Trophoblast cell (in vitro differentiated cells and primary cell): ENCODE data around the gene PRSS38.
"Not testable (repeated sequence)": the region's sequence is repeated elsewhere in the genome, so short reads cannot be mapped to it uniquely, and the experiment has no call there.

Experiments
- DNase-seq, 2 donors: peaks; one replicate each; pipeline ENCODE4 v3.0.0-alpha.2; 2016
- H2AFZ ChIP-seq: 2 replicates; pipeline ENCODE4 v1.6.1; 2013; ENCODE audit warnings: low read length, moderate library complexity, mild to moderate bottlenecking; ENCODE audit not compliant: insufficient read depth, poor library complexity
- H2AK5ac ChIP-seq: 2 replicates; pipeline ENCODE4 v1.6.1; 2013; ENCODE audit warnings: mild to moderate bottlenecking, low read length
- H2BK120ac ChIP-seq: 2 replicates; pipeline ENCODE4 v1.6.1; 2013; ENCODE audit warnings: low read length, mild to moderate bottlenecking, moderate library complexity; ENCODE audit not compliant: insufficient read depth, poor library complexity
- H2BK12ac ChIP-seq: 2 replicates; pipeline ENCODE4 v1.6.1; 2013; ENCODE audit warnings: mild to moderate bottlenecking, low read length, moderate library complexity
- H2BK5ac ChIP-seq: 2 replicates; pipeline ENCODE4 v1.6.1; 2013; ENCODE audit warnings: low read length, low read depth, moderate library complexity, mild to moderate bottlenecking; ENCODE audit not compliant: poor library complexity
- H3K14ac ChIP-seq: 2 replicates; pipeline ENCODE4 v1.6.1; 2013; ENCODE audit warnings: mild to moderate bottlenecking, low read length
- H3K18ac ChIP-seq: 2 replicates; pipeline ENCODE4 v1.6.1; 2013; ENCODE audit warnings: mild to moderate bottlenecking, low read length
- H3K23ac ChIP-seq: 2 replicates; pipeline ENCODE4 v1.6.1; 2013; ENCODE audit warnings: low read length
- H3K27ac ChIP-seq: 2 replicates; pipeline ENCODE4 v1.5.1; 2013; ENCODE audit warnings: low read depth, mild to moderate bottlenecking, inconsistent platforms, low read length, moderate library complexity
- H3K27me3 ChIP-seq: 2 replicates; pipeline ENCODE4 v1.6.1; 2013; ENCODE audit warnings: inconsistent platforms, mild to moderate bottlenecking, low read length, moderate library complexity; ENCODE audit not compliant: insufficient read depth
- H3K36me3 ChIP-seq, 2 experiments: 1 replicate in 1 of 2; 2 replicates in 1 of 2; pipeline ENCODE4 v1.6.1; 2013; ENCODE audit warnings: low read length in 2 of 2, mild to moderate bottlenecking in 2 of 2, moderate library complexity in 1 of 2; ENCODE audit not compliant: insufficient read depth in 2 of 2, control insufficient read depth in 1 of 2
- H3K4ac ChIP-seq: 2 replicates; pipeline ENCODE4 v1.6.1; 2013; ENCODE audit warnings: low read depth, mild to moderate bottlenecking, low read length, moderate library complexity
- H3K4me1 ChIP-seq, 2 experiments: 1 replicate in 1 of 2; 2 replicates in 1 of 2; pipeline ENCODE4 v1.6.1; 2013; ENCODE audit warnings: low read length in 2 of 2, mild to moderate bottlenecking in 2 of 2, moderate library complexity in 1 of 2; ENCODE audit not compliant: insufficient read depth in 2 of 2, control insufficient read depth in 1 of 2
- H3K4me2 ChIP-seq: 2 replicates; pipeline ENCODE4 v1.6.1; 2013; ENCODE audit warnings: inconsistent platforms, mild to moderate bottlenecking, low read length, moderate library complexity
- H3K4me3 ChIP-seq: 2 replicates; pipeline ENCODE4 v1.5.1; 2013; ENCODE audit warnings: mild to moderate bottlenecking, low read depth, low read length, inconsistent platforms
- H3K79me1 ChIP-seq: one replicate; pipeline ENCODE4 v1.6.1; 2013; ENCODE audit warnings: low read length
- H3K79me2 ChIP-seq: 2 replicates; pipeline ENCODE4 v1.6.1; 2013; ENCODE audit warnings: low read length, mild to moderate bottlenecking; ENCODE audit not compliant: control insufficient read depth, insufficient read depth, poor library complexity
- H3K9ac ChIP-seq: 2 replicates; pipeline ENCODE4 v1.6.1; 2013; ENCODE audit warnings: mild to moderate bottlenecking, low read length
- H3K9me3 ChIP-seq: 2 replicates; pipeline ENCODE4 v1.6.1; 2013; ENCODE audit warnings: low read depth, mild to moderate bottlenecking, control low read depth, inconsistent platforms, low read length; ENCODE audit not compliant: insufficient read depth
- H4K12ac ChIP-seq: 2 replicates; pipeline ENCODE4 v1.6.1; 2013; ENCODE audit warnings: low read depth, mild to moderate bottlenecking, low read length, moderate library complexity
- H4K8ac ChIP-seq: 2 replicates; pipeline ENCODE4 v1.6.1; 2013; ENCODE audit warnings: low read depth, mild to moderate bottlenecking, low read length, moderate library complexity
- H4K91ac ChIP-seq: one replicate; pipeline ENCODE4 v1.6.1; 2013; ENCODE audit warnings: low read depth, mild to moderate bottlenecking, low read length, moderate library complexity
- WGBS: extraction: QIAGEN DNeasy Blood & Tissue Kit; methylation state at CpG from one replicate; pipeline ENCODE4 v1.1.7; 2013; ENCODE audit warnings: missing lambda C conversion rate; ENCODE audit not compliant: insufficient read length, insufficient coverage; ENCODE audit errors: extremely low coverage; 5-methylcytosine and 5-hydroxymethylcytosine counted together

Gene PRSS38

DNA sequence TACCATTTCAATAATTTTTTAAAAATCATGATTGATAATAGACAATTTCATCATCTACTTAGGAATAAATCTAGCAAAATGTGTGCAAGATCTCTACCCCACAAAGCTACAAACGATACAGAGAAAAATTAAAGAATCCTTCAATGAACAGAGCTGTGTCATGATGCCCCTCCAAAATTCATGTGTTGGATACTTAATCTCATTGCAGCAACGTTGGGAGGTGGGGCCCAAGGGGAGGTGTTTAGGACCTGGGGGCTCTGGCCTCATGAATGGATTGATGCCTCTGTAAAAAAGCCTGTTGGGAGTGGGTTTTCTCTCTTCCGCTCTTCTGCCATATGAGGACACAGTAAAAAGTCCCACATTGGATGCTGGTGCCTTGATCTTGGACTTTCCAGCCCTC is 54.9 kb downstream of the PRSS38 start:
- H3K4me3 ChIP-seq, result no peak overlapping the region
- no peak overlapping the region for H3K18ac ChIP-seq
- no peak overlapping the region for H4K12ac ChIP-seq
- H3K36me3 ChIP-seq, result no peaks in the 10 kb centered on the region
- H3K27me3 ChIP-seq, result no peaks in the 10 kb centered on the region
- no CpG with 5 or more reads among the region's 3 CpGs for WGBS
- H4K8ac ChIP-seq, result no peak overlapping the region
- no peaks in the 10 kb centered on the region for H3K4me1 ChIP-seq
- DNase-seq, result no peak
- no peaks in the 10 kb centered on the region for H3K79me1 ChIP-seq
- no peak overlapping the region for H4K91ac ChIP-seq
- no peaks in the 10 kb centered on the region for H3K79me2 ChIP-seq
- no peak overlapping the region for H3K27ac ChIP-seq
- no peak overlapping the region for H2AK5ac ChIP-seq
- H3K4ac ChIP-seq, result no peak overlapping the region
- H3K9ac ChIP-seq, result no peak overlapping the region
- H3K23ac ChIP-seq, result no peak overlapping the region
- H2BK5ac ChIP-seq, result no peak overlapping the region
- no peak overlapping the region for H2BK12ac ChIP-seq
- no peak overlapping the region for H3K4me2 ChIP-seq
- no peak overlapping the region for H3K14ac ChIP-seq
- no peak overlapping the region for H2AFZ ChIP-seq
- no peak overlapping the region for H2BK120ac ChIP-seq
- H3K9me3 ChIP-seq, result peaks cover 1% of the 10 kb centered on the region

DNA sequence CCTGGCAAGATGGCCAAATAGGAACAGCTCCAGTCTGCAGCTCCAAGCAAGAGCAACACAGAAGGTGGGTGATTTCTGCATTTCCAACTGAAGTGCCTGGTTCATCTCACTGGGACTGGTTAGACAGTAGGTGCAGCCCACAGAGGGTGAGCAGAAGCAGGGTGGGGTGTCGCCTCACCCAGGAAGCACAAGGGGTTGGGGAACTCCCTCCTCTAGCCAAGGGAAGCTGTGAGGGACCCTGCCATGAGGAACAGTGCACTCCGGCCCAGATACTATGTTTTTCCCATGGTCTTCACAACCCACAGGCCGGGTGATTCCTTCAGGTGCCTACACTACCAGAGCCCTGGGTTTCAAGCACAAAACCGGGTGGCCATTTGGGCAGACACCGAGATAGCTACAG is 56.4 kb downstream of the PRSS38 start:
- not testable (repeated sequence) for H4K8ac ChIP-seq, H3K36me3 ChIP-seq, H3K14ac ChIP-seq, H4K12ac ChIP-seq, H3K4me1 ChIP-seq, H3K4ac ChIP-seq, H3K9ac ChIP-seq, H3K18ac ChIP-seq, H2BK120ac ChIP-seq, H3K23ac ChIP-seq, H2BK12ac ChIP-seq, DNase-seq, H4K91ac ChIP-seq, H3K4me3 ChIP-seq, H3K4me2 ChIP-seq, H2AK5ac ChIP-seq, H2AFZ ChIP-seq, H2BK5ac ChIP-seq, H3K79me1 ChIP-seq, H3K27me3 ChIP-seq, H3K79me2 ChIP-seq, H3K9me3 ChIP-seq, H3K27ac ChIP-seq
- WGBS, result no CpG with 5 or more reads among the region's 5 CpGs

DNA sequence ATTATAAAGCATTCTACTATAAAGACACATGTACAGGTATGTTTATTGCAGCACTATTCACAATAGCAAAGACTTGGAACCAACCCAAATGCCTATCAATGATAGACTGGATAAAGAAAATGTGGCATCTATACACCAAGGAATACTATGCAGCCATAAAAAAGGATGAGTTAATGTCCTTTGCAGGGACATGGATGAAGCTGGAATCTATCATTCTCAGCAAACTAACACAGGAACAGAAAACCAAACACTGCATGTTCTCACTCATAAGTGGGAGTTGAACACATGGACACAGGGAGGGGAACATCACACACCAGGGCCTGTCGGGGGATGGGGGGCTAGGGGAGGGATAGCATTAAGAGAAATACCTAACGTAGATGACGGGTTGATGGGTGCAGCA is 62.3 kb downstream of the PRSS38 start:
- not testable (repeated sequence) for H4K12ac ChIP-seq, H3K79me1 ChIP-seq, H3K18ac ChIP-seq, H3K4me3 ChIP-seq, DNase-seq, H3K9ac ChIP-seq, H2BK5ac ChIP-seq, H3K4me1 ChIP-seq, H3K23ac ChIP-seq, H3K9me3 ChIP-seq, H3K79me2 ChIP-seq, H4K91ac ChIP-seq, H3K4ac ChIP-seq, H2AK5ac ChIP-seq, H3K4me2 ChIP-seq, H3K36me3 ChIP-seq, H3K27me3 ChIP-seq, H4K8ac ChIP-seq, H2BK120ac ChIP-seq, H2BK12ac ChIP-seq, H3K14ac ChIP-seq, H2AFZ ChIP-seq, H3K27ac ChIP-seq
- WGBS, result no CpG with 5 or more reads among the region's 3 CpGs

- H3K9me3 ChIP-seq, result peaks cover 1% of the 10 kb centered on the region
- no peak overlapping the region for H4K12ac ChIP-seq
- no peak overlapping the region for H2AK5ac ChIP-seq
- H2BK12ac ChIP-seq, result no peak overlapping the region
- H3K4me2 ChIP-seq, result no peak overlapping the region
- no peak overlapping the region for H3K23ac ChIP-seq
- H3K79me1 ChIP-seq, result no peaks in the 10 kb centered on the region
- H2AFZ ChIP-seq, result no peak overlapping the region
- WGBS, result no CpG with 5 or more reads among the region's 4 CpGs
- no peak overlapping the region for H3K18ac ChIP-seq
- no peak overlapping the region for H3K14ac ChIP-seq
- DNase-seq, result no peak
- H3K27ac ChIP-seq, result no peak overlapping the region
- H3K4me3 ChIP-seq, result no peak overlapping the region
- H3K4ac ChIP-seq, result no peak overlapping the region
- no peak overlapping the region for H3K9ac ChIP-seq
- H4K8ac ChIP-seq, result no peak overlapping the region
- no peak overlapping the region for H2BK5ac ChIP-seq
- H4K91ac ChIP-seq, result no peak overlapping the region
- H3K79me2 ChIP-seq, result no peaks in the 10 kb centered on the region
- no peaks in the 10 kb centered on the region for H3K36me3 ChIP-seq
- no peaks in the 10 kb centered on the region for H3K27me3 ChIP-seq
- H2BK120ac ChIP-seq, result no peak overlapping the region
- H3K4me1 ChIP-seq, result peaks cover 2 to 4% of the 10 kb centered on the region in 2 experiments
These were observed 65.0 kb downstream of the PRSS38 start for GRCh38 chr1:227880342-227880924.
